Measurements from ENCODE around the gene UMPS.
A peak's percentile ranks its signal among the peaks of the same experiment; 100 is the strongest.

Gene UMPS

GRCh38 chr3:124764746-124765145, 34.5 kb downstream of the UMPS start:
- no peak for DNase-seq

- no peak for DNase-seq
These were observed 35.1 kb downstream of the UMPS start for GRCh38 chr3:124765197-124765840.

- DNase-seq, result no peak
These were observed 36.2 kb downstream of the UMPS start for GRCh38 chr3:124766113-124767095.

- no peak for DNase-seq
These were observed 37.0 kb downstream of the UMPS start for GRCh38 chr3:124767264-124767663.

- no peak for DNase-seq
These were observed 37.4 kb downstream of the UMPS start for GRCh38 chr3:124767691-124768090.

GRCh38 chr3:124768812-124769211, 38.6 kb downstream of the UMPS start:
- no peak for DNase-seq

- no peak for DNase-seq
These were observed 39.2 kb downstream of the UMPS start for GRCh38 chr3:124769462-124769861.

GRCh38 chr3:124770336-124771082, 40.3 kb downstream of the UMPS start:
- DNase-seq, result no peak

- no peak for DNase-seq
These were observed 40.8 kb downstream of the UMPS start for GRCh38 chr3:124771083-124771445.

- DNase-seq, result no peak
These were observed 42.0 kb downstream of the UMPS start for GRCh38 chr3:124772081-124772831.

GRCh38 chr3:124773351-124774326, 43.4 kb downstream of the UMPS start:
- no peak for DNase-seq

GRCh38 chr3:124774327-124774718, 44.1 kb downstream of the UMPS start:
- DNase-seq, result no peak

GRCh38 chr3:124774841-124775402, 44.7 kb downstream of the UMPS start:
- no peak for DNase-seq

GRCh38 chr3:124775877-124776276, 45.6 kb downstream of the UMPS start:
- peak; percentile 39 to 82 for DNase-seq

- no peak for DNase-seq
These were observed 46.6 kb downstream of the UMPS start for GRCh38 chr3:124776856-124777255.

- DNase-seq, result no peak
These were observed 47.7 kb downstream of the UMPS start for GRCh38 chr3:124777762-124778470.

GRCh38 chr3:124779116-124779515, 48.9 kb downstream of the UMPS start:
- DNase-seq, result no peak

GRCh38 chr3:124779751-124780191, 49.5 kb downstream of the UMPS start:
- no peak for DNase-seq

GRCh38 chr3:124780356-124780755, 50.1 kb downstream of the UMPS start:
- peak in 1 of 2 experiments; percentile 48 for DNase-seq

GRCh38 chr3:124780761-124781475, 50.7 kb downstream of the UMPS start:
- peak; percentile 18 to 69 for DNase-seq
